ENCODE measurements around the gene MYOF. TPM values are rescaled to one million over a fixed set of nuclear protein-coding genes. Genes with fewer than 3 reads are reported as not detected.
A peak's percentile ranks its signal among the peaks of the same experiment; 100 is the strongest.

Gene MYOF
- total RNA-seq, 5 donors from 2014 or later (not counting 1 experiment from before 2014, with no cell fraction given): 0.65 to 1.1 (median 0.86) TPM

DNA sequence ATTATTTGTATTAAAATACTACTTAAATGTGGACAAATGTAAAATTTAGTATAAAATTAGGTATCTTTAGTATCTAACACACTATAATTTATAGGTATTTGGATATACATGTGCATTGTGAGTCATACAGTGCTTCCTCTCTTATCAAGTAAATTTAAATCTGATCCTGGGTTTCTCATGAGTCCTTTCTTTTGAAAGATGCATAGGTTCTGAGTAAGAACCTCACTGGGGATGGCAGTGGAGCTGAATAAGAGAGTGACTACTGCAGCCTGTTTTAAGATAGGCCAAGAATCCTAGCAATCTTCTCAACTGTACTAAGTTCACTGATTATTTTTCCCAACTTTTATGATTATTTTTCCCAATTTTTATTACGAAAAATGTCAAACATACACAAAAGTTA lies 30.4 kb upstream of the MYOF start:
- Histone ChIP-seq H3K9me3 (no peaks in the 10 kb centered on the region), H3K36me3 (ENCODE audit: control insufficient read depth in 2 of 2, extremely low read depth in 1 of 2, insufficient read depth in 1 of 2, low read length in 1 of 2) (no peaks in the 10 kb centered on the region), H3K27ac (ENCODE audit: low read length) (no peak overlapping the region), H3K4me1 (ENCODE audit: control insufficient read depth in 1 of 2, extremely low read depth in 1 of 2, insufficient read depth in 2 of 2, low read length in 2 of 2) (no peaks in the 10 kb centered on the region), H3K4me3 (ENCODE audit: control insufficient read depth in 1 of 2, extremely low read depth in 1 of 2, low read length in 1 of 2) (no peak overlapping the region), H3K27me3 (replicated peaks in 1 of 2; ENCODE audit: control insufficient read depth in 2 of 2, extremely low read depth in 1 of 2, insufficient read depth in 2 of 2, low read length in 1 of 2) (no peaks in the 10 kb centered on the region)
- no peak for DNase-seq
- H3K27ac Mint-ChIP-seq: no peak overlapping the region
- no CpG with 5 or more reads among the region's 1 CpG for WGBS (ENCODE audit: insufficient coverage)
- ATAC-seq (replicated peaks in 1 of 4): no peak
- POLR2A ChIA-PET: no interaction called here
- no peaks in the 10 kb centered on the region for H3K36me3 Mint-ChIP-seq
- CTCF ChIA-PET: interaction anchor here (0.6 to 4.4 kb wide), 9 partner anchors 8 to 611 kb away, joined by 3 to 37 read pairs (median 5); no protein-coding TSS in a partner anchor
- H3K4me3 Mint-ChIP-seq: no peak overlapping the region
- H3K4me1 Mint-ChIP-seq: peaks cover 0 to 7% (median 0%) of the 10 kb centered on the region in 3 donors
- H3K27me3 Mint-ChIP-seq: no peaks in the 10 kb centered on the region
- no peaks in the 10 kb centered on the region for H3K9me3 Mint-ChIP-seq

DNA sequence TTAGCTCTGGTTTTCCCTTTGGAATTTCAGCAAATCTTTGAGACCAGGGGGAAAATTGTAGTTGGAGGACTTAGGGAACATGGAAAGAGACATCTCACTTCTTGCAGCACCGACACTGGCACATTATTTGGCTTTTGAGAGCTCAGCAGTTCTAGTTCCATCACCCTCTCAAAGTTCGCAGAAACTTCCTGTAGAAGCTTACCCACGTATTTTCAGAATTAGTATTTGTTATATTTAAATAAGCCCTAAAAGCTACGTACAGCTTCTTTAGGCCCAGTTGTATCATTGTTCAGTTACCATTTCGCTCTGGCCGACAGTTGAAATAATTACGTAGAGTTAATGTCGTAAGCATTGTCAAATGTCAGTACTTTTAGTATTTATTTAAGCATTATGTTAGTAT lies 27.7 kb upstream of the MYOF start:
- no peaks in the 10 kb centered on the region for H3K27me3 ChIP-seq (replicated peaks in 1 of 2; ENCODE audit: control insufficient read depth in 2 of 2, extremely low read depth in 1 of 2, insufficient read depth in 2 of 2, low read length in 1 of 2)
- H3K4me3 ChIP-seq (ENCODE audit: control insufficient read depth in 1 of 2, extremely low read depth in 1 of 2, low read length in 1 of 2): no peak overlapping the region
- WGBS (ENCODE audit: insufficient coverage): no CpG with 5 or more reads among the region's 8 CpGs
- H3K4me1 ChIP-seq (ENCODE audit: control insufficient read depth in 1 of 2, extremely low read depth in 1 of 2, insufficient read depth in 2 of 2, low read length in 2 of 2): no peaks in the 10 kb centered on the region
- H3K9me3 ChIP-seq: no peaks in the 10 kb centered on the region
- no peak for ATAC-seq (replicated peaks in 1 of 4)
- ChIA-PET POLR2A (no interaction called here), CTCF (interaction anchor here (0.5 to 2.6 kb wide), 8 partner anchors 9 to 156 kb away, joined by 3 to 11 read pairs (median 6); no protein-coding TSS in a partner anchor)
- Mint-ChIP-seq H3K9me3 (no peaks in the 10 kb centered on the region), H3K27ac (no peak overlapping the region), H3K4me3 (no peak overlapping the region), H3K36me3 (no peaks in the 10 kb centered on the region), H3K27me3 (no peaks in the 10 kb centered on the region), H3K4me1 (peaks cover 0 to 7% (median 0%) of the 10 kb centered on the region in 3 donors)
- no peaks in the 10 kb centered on the region for H3K36me3 ChIP-seq (ENCODE audit: control insufficient read depth in 2 of 2, extremely low read depth in 1 of 2, insufficient read depth in 1 of 2, low read length in 1 of 2)
- no peak overlapping the region for H3K27ac ChIP-seq (ENCODE audit: low read length)
- no peak for DNase-seq

- no peaks in the 10 kb centered on the region for H3K36me3 Mint-ChIP-seq
- Histone ChIP-seq H3K4me1 (ENCODE audit: control insufficient read depth in 1 of 2, extremely low read depth in 1 of 2, insufficient read depth in 2 of 2, low read length in 2 of 2) (peaks cover 0 to 4% of the 10 kb centered on the region in 2 experiments), H3K4me3 (ENCODE audit: control insufficient read depth in 1 of 2, extremely low read depth in 1 of 2, low read length in 1 of 2) (no peak overlapping the region), H3K9me3 (no peaks in the 10 kb centered on the region), H3K27ac (ENCODE audit: low read length) (no peak overlapping the region), H3K27me3 (replicated peaks in 1 of 2; ENCODE audit: control insufficient read depth in 2 of 2, extremely low read depth in 1 of 2, insufficient read depth in 2 of 2, low read length in 1 of 2) (no peaks in the 10 kb centered on the region), H3K36me3 (ENCODE audit: control insufficient read depth in 2 of 2, extremely low read depth in 1 of 2, insufficient read depth in 1 of 2, low read length in 1 of 2) (no peaks in the 10 kb centered on the region)
- no peak overlapping the region for H3K4me3 Mint-ChIP-seq
- H3K27ac Mint-ChIP-seq: no peak overlapping the region
- no peaks in the 10 kb centered on the region for H3K27me3 Mint-ChIP-seq
- ChIA-PET POLR2A (no interaction called here), CTCF (interaction anchor here in 1 of 2 donors (0.7 kb wide), 2 partner anchors 505 to 620 kb away, joined by 3 to 4 read pairs; no protein-coding TSS in a partner anchor)
- ATAC-seq (replicated peaks in 1 of 4): no peak
- no peak for DNase-seq
- WGBS (ENCODE audit: insufficient coverage): no CpG with 5 or more reads among the region's 2 CpGs
- H3K9me3 Mint-ChIP-seq: no peaks in the 10 kb centered on the region
- H3K4me1 Mint-ChIP-seq: peaks cover 0 to 15% (median 9%) of the 10 kb centered on the region in 3 donors
Measured at GRCh38 chr10:93505075-93505474, 22.9 kb upstream of the MYOF start.

GRCh38 chr10:93503075-93503474 lies 20.9 kb upstream of the MYOF start:
- no peaks in the 10 kb centered on the region for H3K9me3 ChIP-seq
- peak overlapping the region; percentile 6 to 47 (median 23) for H3K4me3 Mint-ChIP-seq
- no peak overlapping the region for H3K4me3 ChIP-seq (ENCODE audit: control insufficient read depth in 1 of 2, extremely low read depth in 1 of 2, low read length in 1 of 2)
- DNase-seq (peak in 1 of 35 experiments; percentile 22), ATAC-seq (replicated peaks in 1 of 4) (peak in 2 of 4 experiments; percentile 29 to 34)
- no peaks in the 10 kb centered on the region for H3K9me3 Mint-ChIP-seq
- CTCF ChIA-PET: interaction anchor here (0.8 to 1.9 kb wide), 6 partner anchors 10 to 127 kb away, joined by 3 to 10 read pairs (median 6); partner anchors contain the start of gene MYOF (in 1 of the 2)
- 66% methylated on average over 3 of the region's 6 CpGs for WGBS (ENCODE audit: insufficient coverage)
- H3K27me3 Mint-ChIP-seq: no peaks in the 10 kb centered on the region
- H3K27ac ChIP-seq (ENCODE audit: low read length): peak overlapping the region; percentile 22
- no peaks in the 10 kb centered on the region for H3K27me3 ChIP-seq (replicated peaks in 1 of 2; ENCODE audit: control insufficient read depth in 2 of 2, extremely low read depth in 1 of 2, insufficient read depth in 2 of 2, low read length in 1 of 2)
- H3K4me1 Mint-ChIP-seq: peaks cover 0 to 22% (median 14%) of the 10 kb centered on the region in 3 donors
- no peaks in the 10 kb centered on the region for H3K36me3 Mint-ChIP-seq
- peak overlapping the region; percentile 37 to 79 for H3K27ac Mint-ChIP-seq
- POLR2A ChIA-PET: interaction anchor here in 1 of 2 donors (0.6 to 0.7 kb wide), 2 partner anchors 126 to 128 kb away, joined by 3 to 4 read pairs; no protein-coding TSS in a partner anchor
- H3K36me3 ChIP-seq (ENCODE audit: control insufficient read depth in 2 of 2, extremely low read depth in 1 of 2, insufficient read depth in 1 of 2, low read length in 1 of 2): no peaks in the 10 kb centered on the region
- peaks cover under 1 to 6% of the 10 kb centered on the region in 2 experiments for H3K4me1 ChIP-seq (ENCODE audit: control insufficient read depth in 1 of 2, extremely low read depth in 1 of 2, insufficient read depth in 2 of 2, low read length in 2 of 2)

- H3K9me3 Mint-ChIP-seq: no peaks in the 10 kb centered on the region
- CTCF ChIA-PET: interaction anchor here (0.6 to 1.7 kb wide), 2 partner anchors 9 to 617 kb away, joined by 3 to 4 read pairs; no protein-coding TSS in a partner anchor
- H3K4me1 Mint-ChIP-seq: peaks cover 9 to 33% (median 23%) of the 10 kb centered on the region in 3 donors
- POLR2A ChIA-PET: no interaction called here
- ATAC-seq (replicated peaks in 1 of 4): no peak
- Histone ChIP-seq H3K36me3 (ENCODE audit: control insufficient read depth in 2 of 2, extremely low read depth in 1 of 2, insufficient read depth in 1 of 2, low read length in 1 of 2) (no peaks in the 10 kb centered on the region), H3K4me3 (ENCODE audit: control insufficient read depth in 1 of 2, extremely low read depth in 1 of 2, low read length in 1 of 2) (no peak overlapping the region), H3K9me3 (no peaks in the 10 kb centered on the region), H3K27me3 (replicated peaks in 1 of 2; ENCODE audit: control insufficient read depth in 2 of 2, extremely low read depth in 1 of 2, insufficient read depth in 2 of 2, low read length in 1 of 2) (no peaks in the 10 kb centered on the region), H3K4me1 (ENCODE audit: control insufficient read depth in 1 of 2, extremely low read depth in 1 of 2, insufficient read depth in 2 of 2, low read length in 2 of 2) (peaks cover 8 to 15% of the 10 kb centered on the region in 2 experiments), H3K27ac (ENCODE audit: low read length) (no peak overlapping the region)
- H3K4me3 Mint-ChIP-seq: no peak overlapping the region
- DNase-seq: no peak
- H3K27ac Mint-ChIP-seq: no peak overlapping the region
- H3K36me3 Mint-ChIP-seq: no peaks in the 10 kb centered on the region
- H3K27me3 Mint-ChIP-seq: no peaks in the 10 kb centered on the region
Measured at GRCh38 chr10:93501650-93502049, 19.5 kb upstream of the MYOF start.

- Histone ChIP-seq H3K4me1 (ENCODE audit: control insufficient read depth in 1 of 2, extremely low read depth in 1 of 2, insufficient read depth in 2 of 2, low read length in 2 of 2) (peaks cover 8 to 20% of the 10 kb centered on the region in 2 experiments), H3K4me3 (ENCODE audit: control insufficient read depth in 1 of 2, extremely low read depth in 1 of 2, low read length in 1 of 2) (no peak overlapping the region), H3K9me3 (no peaks in the 10 kb centered on the region), H3K27me3 (replicated peaks in 1 of 2; ENCODE audit: control insufficient read depth in 2 of 2, extremely low read depth in 1 of 2, insufficient read depth in 2 of 2, low read length in 1 of 2) (no peaks in the 10 kb centered on the region), H3K36me3 (ENCODE audit: control insufficient read depth in 2 of 2, extremely low read depth in 1 of 2, insufficient read depth in 1 of 2, low read length in 1 of 2) (no peaks in the 10 kb centered on the region), H3K27ac (ENCODE audit: low read length) (no peak overlapping the region)
- DNase-seq (peak in 1 of 35 experiments; percentile 7), ATAC-seq (replicated peaks in 1 of 4) (no peak)
- ChIA-PET CTCF (interaction anchor here in 1 of 2 donors (1.4 kb wide), 1 partner anchor 8 kb away, joined by 4 read pairs; no protein-coding TSS in a partner anchor), POLR2A (no interaction called here)
- Mint-ChIP-seq H3K27ac (no peak overlapping the region), H3K36me3 (no peaks in the 10 kb centered on the region), H3K4me1 (peaks cover 14 to 35% (median 25%) of the 10 kb centered on the region in 3 donors), H3K9me3 (no peaks in the 10 kb centered on the region), H3K4me3 (peak overlapping the region; percentile 41 to 88 (median 83)), H3K27me3 (peaks cover 2 to 3% of the 10 kb centered on the region in 2 donors)
- WGBS (ENCODE audit: insufficient coverage): 20% methylated on average over 2 of the region's 5 CpGs
Measured at GRCh38 chr10:93498166-93498565, 16.0 kb upstream of the MYOF start.
